Naive thymus-derived CD4-positive, alpha-beta T cell (primary cell): Measurements from ENCODE around the gene AZIN2. TPM values are rescaled to one million over a fixed set of nuclear protein-coding genes. Genes with fewer than 3 reads are reported as not detected.

Experiments used
- ATAC-seq: fragments of 150-1000 bp; cut with Tn5 transposase; 2 replicates; pipeline ENCODE4 v1.10.0; 2021; ENCODE audit warnings: mild to moderate bottlenecking, moderate library complexity
- CTCF ChIA-PET: fragments of 350-600 bp; sonication (Branson Sonifier 250); formaldehyde crosslinking; loops from one replicate; lab custom pipeline; 2021; ENCODE audit warnings: antibody characterized with exemption; lab: Charles Lee
- POLR2A ChIA-PET: fragments of 350-600 bp; sonication (Branson Sonifier 250); formaldehyde crosslinking; loops from one replicate; lab custom pipeline; 2021; ENCODE audit warnings: antibody characterized with exemption, inconsistent platforms; lab: Charles Lee
- DNase-seq, 9 donors: peaks; one replicate each; pipeline versions ENCODE4 v3.0.0 to v3.0.0-alpha.2; 2020 to 2022; ENCODE audit warnings: mixed read lengths in 1 of 9
- H3K27ac ChIP-seq: one replicate; pipeline ENCODE4 v1.7.0; 2013; ENCODE audit warnings: mild to moderate bottlenecking, low read depth, low read length, moderate library complexity
- H3K27me3 ChIP-seq, 2 donors: one replicate each; pipeline ENCODE4 v1.7.0; 2013; ENCODE audit warnings: low read length in 2 of 2, mild to moderate bottlenecking in 2 of 2, moderate library complexity in 2 of 2; ENCODE audit not compliant: control insufficient read depth in 2 of 2, insufficient read depth in 2 of 2
- H3K36me3 ChIP-seq, 3 experiments: 1 replicate in 2 of 3; 2 replicates in 1 of 3; pipeline ENCODE4 v1.7.0; 2013; ENCODE audit warnings: low read length in 3 of 3, mild to moderate bottlenecking in 3 of 3, moderate library complexity in 1 of 3; ENCODE audit not compliant: insufficient read depth in 3 of 3, control insufficient read depth in 2 of 3
- H3K4me1 ChIP-seq, 2 donors: one replicate each; pipeline ENCODE4 v1.7.0; 2013; ENCODE audit warnings: low read length in 2 of 2, mild to moderate bottlenecking in 2 of 2, moderate library complexity in 1 of 2; ENCODE audit not compliant: control insufficient read depth in 2 of 2, insufficient read depth in 2 of 2
- H3K4me3 ChIP-seq: 2 replicates; pipeline ENCODE4 v1.7.0; 2013; ENCODE audit warnings: mild to moderate bottlenecking, low read length
- H3K9me3 ChIP-seq, 3 experiments: 1 replicate in 2 of 3; 2 replicates in 1 of 3; pipeline ENCODE4 v1.7.0; 2013; ENCODE audit warnings: low read length in 3 of 3; ENCODE audit not compliant: control insufficient read depth in 2 of 3
- H3K27ac Mint-ChIP-seq, 9 donors: one replicate each; pipeline ENCODE4 v1.8.0; 2020 to 2022; ENCODE audit warnings: mixed read lengths in 9 of 9, mild to moderate bottlenecking in 8 of 9, moderate library complexity in 5 of 9, inconsistent platforms in 2 of 9
- H3K27me3 Mint-ChIP-seq, 5 donors: one replicate each; pipeline ENCODE4 v1.8.0; 2021 to 2022; ENCODE audit warnings: mixed read lengths in 5 of 5, mild to moderate bottlenecking in 1 of 5
- H3K36me3 Mint-ChIP-seq, 5 donors: one replicate each; pipeline ENCODE4 v1.8.0; 2020 to 2022; ENCODE audit warnings: mixed read lengths in 5 of 5, mild to moderate bottlenecking in 3 of 5, inconsistent platforms in 1 of 5
- H3K4me1 Mint-ChIP-seq, 7 donors: one replicate each; pipeline ENCODE4 v1.8.0; 2020 to 2022; ENCODE audit warnings: mixed read lengths in 7 of 7, mild to moderate bottlenecking in 3 of 7, inconsistent platforms in 1 of 7
- H3K4me3 Mint-ChIP-seq, 10 donors: one replicate each; pipeline ENCODE4 v1.8.0; 2020 to 2022; ENCODE audit warnings: mild to moderate bottlenecking in 10 of 10, mixed read lengths in 10 of 10, moderate library complexity in 6 of 10, inconsistent platforms in 2 of 10
- H3K9me3 Mint-ChIP-seq, 11 donors: one replicate each; pipeline ENCODE4 v1.8.0; 2020 to 2022; ENCODE audit warnings: mixed read lengths in 11 of 11, mild to moderate bottlenecking in 4 of 11, inconsistent platforms in 1 of 11, moderate library complexity in 1 of 11
- intact Hi-C, 2 donors: fragments of 100-400 bp; cut with micrococcal nuclease; formaldehyde crosslinking; loops; one replicate each; pipeline ENCODE4 v1.15.1; 2023
- polyA plus RNA-seq, 2 donors: library from polyadenylated mRNA; unstranded; fragments of 300-500 nt; fragmentation: Illumina TruSeq; gene quantifications; one replicate each; pipeline ENCODE4 v1.2.3, GENCODE V29; 2021
- total RNA-seq, 6 experiments: library from RNA in 5 of 6; stranded (reverse) in 5 of 6; gene quantifications; 1 replicate in 5 of 6; 2 replicates in 1 of 6; pipeline ENCODE4 v1.2.3 and lab custom pipeline; 2021 to 2026

The AZIN2 gene
- total and polyA plus RNA-seq, 7 experiments from 2014 or later = 4.3 to 9.6 (median 6.0) TPM

- DNase-seq (no peak), ATAC-seq (no peak)
- intact Hi-C loops = no loop called here
- ChIA-PET CTCF (interaction anchor here (0.7 kb wide), 1 partner anchor 108 kb away, joined by 3 read pairs; no protein-coding TSS in a partner anchor), POLR2A (interaction anchor here (0.6 to 1.4 kb wide), 2 partner anchors 13 to 488 kb away, joined by 3 to 4 read pairs; partner anchors contain the start of gene TRIM62)
- peaks cover 0 to 47% (median 0%) of the 10 kb centered on the region in 3 experiments for H3K36me3 ChIP-seq
- H3K27ac ChIP-seq = no peak overlapping the region
- no peaks in the 10 kb centered on the region for H3K9me3 ChIP-seq
- H3K4me1 Mint-ChIP-seq = peaks cover 5 to 27% (median 9%) of the 10 kb centered on the region in 7 donors
- no peaks in the 10 kb centered on the region for H3K27me3 Mint-ChIP-seq
- H3K4me3 ChIP-seq = no peak overlapping the region
- H3K9me3 Mint-ChIP-seq = peaks cover 0 to 3% (median 0%) of the 10 kb centered on the region in 11 donors
- no peak overlapping the region for H3K4me3 Mint-ChIP-seq
- peaks cover 0 to 3% of the 10 kb centered on the region in 2 donors for H3K4me1 ChIP-seq
- H3K27ac Mint-ChIP-seq = peak overlapping the region in 3 of 9 donors; percentile 8 to 34 (median 14)
- no peaks in the 10 kb centered on the region for H3K27me3 ChIP-seq
- H3K36me3 Mint-ChIP-seq = peaks cover 6 to 53% (median 13%) of the 10 kb centered on the region in 5 donors
Measured at GRCh38 chr1:33167650-33168447, 86.9 kb downstream of the AZIN2 start.

GRCh38 chr1:33168556-33169289 is 87.8 kb downstream of the AZIN2 start:
- H3K9me3 Mint-ChIP-seq = peaks cover 0 to 3% (median 0%) of the 10 kb centered on the region in 11 donors
- ATAC-seq = no peak
- H3K9me3 ChIP-seq = no peaks in the 10 kb centered on the region
- ChIA-PET CTCF (interaction anchor here (0.7 kb wide), 1 partner anchor 108 kb away, joined by 3 read pairs; no protein-coding TSS in a partner anchor), POLR2A (interaction anchor here (0.6 to 1.4 kb wide), 2 partner anchors 13 to 489 kb away, joined by 3 to 4 read pairs; partner anchors contain the start of gene TRIM62)
- no peak overlapping the region for H3K27ac ChIP-seq
- intact Hi-C loops = no loop called here
- peaks cover 0 to 3% of the 10 kb centered on the region in 2 donors for H3K4me1 ChIP-seq
- H3K27me3 Mint-ChIP-seq = no peaks in the 10 kb centered on the region
- H3K27ac Mint-ChIP-seq = peak overlapping the region in 1 of 9 donors; percentile 59
- H3K36me3 ChIP-seq = peaks cover 0 to 46% (median 0%) of the 10 kb centered on the region in 3 experiments
- H3K36me3 Mint-ChIP-seq = peaks cover 10 to 56% (median 13%) of the 10 kb centered on the region in 5 donors
- H3K27me3 ChIP-seq = no peaks in the 10 kb centered on the region
- no peak overlapping the region for H3K4me3 ChIP-seq
- no peak overlapping the region for H3K4me3 Mint-ChIP-seq
- H3K4me1 Mint-ChIP-seq = peaks cover 12 to 27% (median 14%) of the 10 kb centered on the region in 7 donors
- DNase-seq = no peak

- H3K4me1 ChIP-seq = peaks cover 0 to 3% of the 10 kb centered on the region in 2 donors
- intact Hi-C loops = no loop called here
Measured at GRCh38 chr1:33169290-33170055, 88.5 kb downstream of the AZIN2 start.

More at GRCh38 chr1:33169290-33170055, 88.5 kb downstream of the AZIN2 start:
- POLR2A ChIA-PET = no interaction called here
- Mint-ChIP-seq H3K4me1 (peaks cover 12 to 29% (median 14%) of the 10 kb centered on the region in 7 donors), H3K27me3 (no peaks in the 10 kb centered on the region), H3K4me3 (no peak overlapping the region), H3K9me3 (peaks cover 0 to 3% (median 0%) of the 10 kb centered on the region in 11 donors), H3K36me3 (peaks cover 10 to 55% (median 13%) of the 10 kb centered on the region in 5 donors), H3K27ac (no peak overlapping the region)
- ATAC-seq (no peak), DNase-seq (no peak)
- Histone ChIP-seq H3K27me3 (no peaks in the 10 kb centered on the region), H3K4me3 (no peak overlapping the region), H3K27ac (no peak overlapping the region), H3K36me3 (peaks cover 0 to 42% (median 0%) of the 10 kb centered on the region in 3 experiments), H3K9me3 (no peaks in the 10 kb centered on the region)
- CTCF ChIA-PET = no interaction called here

Other genes with a start within 250 kb of the AZIN2 start
- not detected for gene FNDC5, start 210.2 kb upstream of the AZIN2 start, total RNA-seq
- gene FNDC5, start 210.2 kb upstream of the AZIN2 start, polyA plus RNA-seq = under 1 TPM in 1 of 2 donors, not detected in 1; 0.25 TPM
- gene HPCA, start 194.7 kb upstream of the AZIN2 start, total RNA-seq = under 1 TPM in 2 of 5 experiments, not detected in 3; 0.31 to 0.43 TPM
- not detected for gene HPCA, start 194.7 kb upstream of the AZIN2 start, polyA plus RNA-seq
- gene TMEM54, start 179.8 kb upstream of the AZIN2 start, total RNA-seq = not detected
- gene TMEM54, start 179.8 kb upstream of the AZIN2 start, polyA plus RNA-seq = not detected
- gene RNF19B, start 116.3 kb upstream of the AZIN2 start, total RNA-seq = 10 to 100 TPM; 17.1 to 58.1 (median 39.2) TPM
- gene RNF19B, start 116.3 kb upstream of the AZIN2 start, polyA plus RNA-seq = 1 to 10 TPM in 1 of 2 donors, under 1 TPM in 1; 0.58 to 2.2 TPM
- 100 to 1,000 TPM in 1 of 5 experiments, 10 to 100 TPM in 4; 53.8 to 219 (median 90.2) TPM for gene AK2, start 44.3 kb upstream of the AZIN2 start, total RNA-seq
- 100 to 1,000 TPM; 113 to 134 TPM for gene AK2, start 44.3 kb upstream of the AZIN2 start, polyA plus RNA-seq
- 10 to 100 TPM; 13.2 to 24.2 (median 19.4) TPM for gene TRIM62, start 100.9 kb downstream of the AZIN2 start, total RNA-seq
- gene TRIM62, start 100.9 kb downstream of the AZIN2 start, polyA plus RNA-seq = 1 to 10 TPM; 3.6 to 7.9 TPM
- 10 to 100 TPM; 24.7 to 30.5 (median 27.0) TPM for gene ZNF362, start 175.3 kb downstream of the AZIN2 start, total RNA-seq
- gene ZNF362, start 175.3 kb downstream of the AZIN2 start, polyA plus RNA-seq = 10 to 100 TPM; 17.2 to 30.0 TPM
- gene A3GALT2, start 239.9 kb downstream of the AZIN2 start, total RNA-seq = not detected
- gene A3GALT2, start 239.9 kb downstream of the AZIN2 start, polyA plus RNA-seq = not detected